Activated naive CD4-positive, alpha-beta T cell (primary cell): Measurements from ENCODE around the gene WDTC1.
A peak's percentile ranks its signal among the peaks of the same experiment; 100 is the strongest.

Experiments used
- DNase-seq, 4 experiments: peaks; one replicate each; lab custom pipeline; 2025; lab: John Stamatoyannopoulos, UW

WDTC1 gene

GRCh38 chr1:27301582-27302199 lies 67.3 kb downstream of the WDTC1 start:
- DNase-seq = no peak

- no peak for DNase-seq
Observed at GRCh38 chr1:27302612-27303011, 68.2 kb downstream of the WDTC1 start.

- DNase-seq = no peak
Observed at GRCh38 chr1:27303509-27303908, 69.1 kb downstream of the WDTC1 start.

GRCh38 chr1:27306071-27306470 lies 71.6 kb downstream of the WDTC1 start:
- DNase-seq = no peak

GRCh38 chr1:27306892-27307761 lies 72.7 kb downstream of the WDTC1 start:
- no peak for DNase-seq

GRCh38 chr1:27307874-27308598 lies 73.6 kb downstream of the WDTC1 start:
- DNase-seq = no peak

GRCh38 chr1:27314169-27314568 lies 79.7 kb downstream of the WDTC1 start:
- no peak for DNase-seq

GRCh38 chr1:27314737-27315136 lies 80.3 kb downstream of the WDTC1 start:
- DNase-seq = no peak

GRCh38 chr1:27316860-27317259 lies 82.4 kb downstream of the WDTC1 start:
- no peak for DNase-seq

GRCh38 chr1:27318136-27318535 lies 83.7 kb downstream of the WDTC1 start:
- DNase-seq = no peak

GRCh38 chr1:27318596-27318995 lies 84.2 kb downstream of the WDTC1 start:
- no peak for DNase-seq

- peak; percentile 95 to 98 (median 96) for DNase-seq
Observed at GRCh38 chr1:27321813-27322568, 87.6 kb downstream of the WDTC1 start, which contains the start of gene TMEM222. TSS of gene TMEM222 (plus strand) at chr1:27322163. CDS start at chr1:27322198, 35 bp downstream.

- DNase-seq = no peak
Observed at GRCh38 chr1:27322569-27323240, 88.3 kb downstream of the WDTC1 start.

- DNase-seq = no peak
Observed at GRCh38 chr1:27325286-27325685, 90.9 kb downstream of the WDTC1 start.

GRCh38 chr1:27327964-27328363 lies 93.5 kb downstream of the WDTC1 start:
- DNase-seq = no peak

GRCh38 chr1:27330786-27331185 lies 96.4 kb downstream of the WDTC1 start:
- no peak for DNase-seq

- DNase-seq = no peak
Observed at GRCh38 chr1:27331426-27331825, 97.0 kb downstream of the WDTC1 start.

GRCh38 chr1:27331922-27332321 lies 97.5 kb downstream of the WDTC1 start:
- DNase-seq = no peak

GRCh38 chr1:27332536-27333281 lies 98.3 kb downstream of the WDTC1 start:
- peak in 2 of 4 experiments; percentile 39 to 53 for DNase-seq

GRCh38 chr1:27333717-27334279 lies 99.4 kb downstream of the WDTC1 start:
- DNase-seq = no peak
